C4-2B (cell line): ENCODE data around the gene SEC61G.

Experiments
- ZFX ChIP-seq: fragments of 450-650 bp; IDR thresholded peaks from 2 replicates; pipeline ENCODE4 v1.6.1; 2017
- TF ChIP-seq, protein P1 (sequence below): fragments of 450-650 bp; conservative IDR thresholded peaks from 2 replicates; pipeline ENCODE4 v1.5.1; 2017; ENCODE audit warnings: mild to moderate bottlenecking

DNA sequence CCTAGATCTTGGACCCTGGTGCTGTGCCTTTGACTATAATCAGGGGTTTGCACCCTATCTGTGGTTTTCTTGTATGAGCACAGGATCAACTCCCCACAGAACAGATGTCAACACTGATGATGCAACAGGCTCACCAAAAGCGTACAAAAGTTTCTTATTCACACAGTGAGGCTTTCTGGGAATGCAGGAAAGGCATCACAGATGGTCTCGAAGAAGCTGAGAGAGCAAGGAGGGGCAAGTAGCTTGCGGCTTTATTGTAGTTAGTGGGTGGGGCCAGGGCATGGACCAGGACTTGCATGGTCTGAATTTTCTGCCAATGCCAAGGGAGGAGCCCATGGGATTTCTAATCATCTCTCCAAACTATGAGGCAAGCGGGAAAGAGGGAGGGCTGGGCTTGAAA is 46.2 kb downstream of the SEC61G start:
- TF ChIP-seq, protein P1, sequence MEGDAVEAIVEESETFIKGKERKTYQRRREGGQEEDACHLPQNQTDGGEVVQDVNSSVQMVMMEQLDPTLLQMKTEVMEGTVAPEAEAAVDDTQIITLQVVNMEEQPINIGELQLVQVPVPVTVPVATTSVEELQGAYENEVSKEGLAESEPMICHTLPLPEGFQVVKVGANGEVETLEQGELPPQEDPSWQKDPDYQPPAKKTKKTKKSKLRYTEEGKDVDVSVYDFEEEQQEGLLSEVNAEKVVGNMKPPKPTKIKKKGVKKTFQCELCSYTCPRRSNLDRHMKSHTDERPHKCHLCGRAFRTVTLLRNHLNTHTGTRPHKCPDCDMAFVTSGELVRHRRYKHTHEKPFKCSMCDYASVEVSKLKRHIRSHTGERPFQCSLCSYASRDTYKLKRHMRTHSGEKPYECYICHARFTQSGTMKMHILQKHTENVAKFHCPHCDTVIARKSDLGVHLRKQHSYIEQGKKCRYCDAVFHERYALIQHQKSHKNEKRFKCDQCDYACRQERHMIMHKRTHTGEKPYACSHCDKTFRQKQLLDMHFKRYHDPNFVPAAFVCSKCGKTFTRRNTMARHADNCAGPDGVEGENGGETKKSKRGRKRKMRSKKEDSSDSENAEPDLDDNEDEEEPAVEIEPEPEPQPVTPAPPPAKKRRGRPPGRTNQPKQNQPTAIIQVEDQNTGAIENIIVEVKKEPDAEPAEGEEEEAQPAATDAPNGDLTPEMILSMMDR, result no peak
- no peak for TF ChIP-seq ZFX
